ENCODE results near the gene SH2D2A. TPM values are rescaled to one million over a fixed set of nuclear protein-coding genes. Genes with fewer than 3 reads are reported as not detected.

The SH2D2A gene
- total RNA-seq, 1 donor from 2014 or later: 0.20 TPM

GRCh38 chr1:156823210-156823790 is 6.7 kb upstream of the SH2D2A start:
- DNase-seq (ENCODE audit: low read depth, low spot score): no peak

GRCh38 chr1:156822680-156823079 is 6.0 kb upstream of the SH2D2A start:
- no peak for DNase-seq (ENCODE audit: low read depth, low spot score)

GRCh38 chr1:156821801-156822200 is 5.2 kb upstream of the SH2D2A start:
- DNase-seq (ENCODE audit: low read depth, low spot score): no peak

DNA sequence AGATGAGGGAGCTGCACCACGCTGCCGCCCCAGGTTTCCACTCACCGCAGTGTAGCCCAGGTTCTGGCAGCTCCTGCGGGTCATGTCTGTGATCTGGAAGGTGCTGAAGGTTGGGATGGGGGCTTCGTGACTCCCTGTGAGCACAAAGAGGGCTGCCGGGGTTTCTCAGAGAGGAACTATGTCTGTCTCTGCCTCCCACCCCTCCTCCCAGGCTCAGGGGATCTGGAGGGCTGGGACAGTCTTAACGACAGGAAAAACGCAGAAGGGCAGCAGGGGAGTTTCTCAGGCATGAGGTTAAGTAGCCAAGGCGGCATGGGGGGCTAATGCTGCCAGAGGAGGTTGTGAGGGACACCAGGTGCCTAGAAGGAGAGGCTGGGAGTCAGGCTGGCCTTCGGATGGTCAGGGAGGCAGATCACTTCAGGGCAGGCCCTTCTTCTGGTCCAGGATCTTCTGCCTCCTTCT is 656 bp downstream of the SH2D2A start:
- DNase-seq (ENCODE audit: low read depth, low spot score): no peak

- DNase-seq (ENCODE audit: low read depth, low spot score): no peak
Measured at GRCh38 chr1:156815307-156815826, 1.3 kb downstream of the SH2D2A start.

DNA sequence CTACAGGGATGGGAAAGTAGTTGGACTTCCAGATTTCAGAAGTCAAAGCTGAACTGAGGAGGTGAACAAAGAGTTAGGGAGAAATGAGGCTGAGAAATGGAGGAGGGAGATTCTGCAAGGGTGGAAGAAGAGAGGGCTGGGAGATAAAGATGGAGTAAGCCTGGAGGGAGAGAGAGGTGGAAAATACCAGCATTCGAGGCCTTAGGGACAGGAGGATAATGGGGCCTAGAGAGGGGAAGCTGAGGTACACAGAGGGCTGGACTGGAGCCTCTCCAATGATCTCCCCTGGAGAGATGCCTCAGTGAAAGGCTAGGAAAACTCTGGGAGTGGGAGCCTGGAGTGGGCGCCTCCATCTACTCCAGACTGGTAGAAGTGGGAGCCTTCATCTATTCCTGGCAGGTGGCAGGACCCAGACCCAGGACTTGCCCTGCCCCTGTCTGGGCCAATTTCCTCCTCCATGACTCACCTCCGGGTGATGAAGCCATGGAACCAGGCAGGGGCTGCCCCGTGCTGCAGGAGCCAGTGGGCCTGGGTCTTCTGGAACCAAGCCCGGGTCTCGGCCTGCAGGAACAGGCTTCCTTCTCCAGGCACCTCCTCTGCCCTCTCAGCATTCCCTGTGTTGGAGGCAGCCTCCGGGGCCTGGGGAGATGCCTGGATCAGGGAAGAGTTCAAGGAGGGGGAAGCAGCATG is 1.9 kb downstream of the SH2D2A start:
- no peak for DNase-seq (ENCODE audit: low read depth, low spot score)

DNA sequence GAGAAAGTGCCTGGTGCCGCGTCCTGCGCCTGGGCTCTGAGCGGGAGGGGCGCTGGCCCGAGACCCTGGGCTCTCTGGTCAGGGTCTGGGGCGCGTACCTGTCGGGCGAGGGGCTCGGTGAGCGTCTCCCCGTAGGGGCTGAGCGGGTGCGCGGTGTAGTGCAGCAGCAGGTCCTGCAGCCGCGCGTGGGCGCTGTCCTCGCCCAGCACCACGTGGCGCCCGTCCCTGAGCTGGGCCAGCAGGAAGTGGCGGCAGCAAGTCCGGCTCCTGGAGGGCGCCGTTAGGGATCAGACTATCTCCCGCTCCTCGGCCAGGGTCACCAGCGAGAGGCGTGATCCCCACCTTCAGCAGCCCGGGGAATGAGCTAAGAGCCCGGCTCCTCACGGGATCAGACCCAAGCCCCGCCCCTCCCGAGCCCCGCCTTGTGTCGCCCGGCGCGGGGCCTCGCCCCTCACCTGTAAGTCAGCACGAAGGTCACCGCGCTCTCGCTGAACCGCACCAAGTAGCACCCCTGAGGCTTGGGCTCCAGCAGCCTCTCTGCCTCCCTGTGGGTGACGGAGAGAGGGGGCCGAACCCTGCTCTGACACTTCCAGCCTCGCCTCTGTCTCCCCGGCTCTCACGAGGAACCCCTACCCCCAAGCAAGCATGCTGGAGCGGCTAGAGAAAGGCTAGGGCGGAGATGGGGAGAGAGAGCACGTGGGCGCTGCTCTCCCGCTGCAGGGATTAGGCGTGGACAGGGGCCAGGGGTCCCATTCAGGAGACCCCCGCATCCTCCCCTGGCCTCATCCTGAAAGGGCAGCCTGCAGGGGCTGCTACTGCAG is 2.7 kb downstream of the SH2D2A start:
- DNase-seq (ENCODE audit: low read depth, low spot score): no peak

DNA sequence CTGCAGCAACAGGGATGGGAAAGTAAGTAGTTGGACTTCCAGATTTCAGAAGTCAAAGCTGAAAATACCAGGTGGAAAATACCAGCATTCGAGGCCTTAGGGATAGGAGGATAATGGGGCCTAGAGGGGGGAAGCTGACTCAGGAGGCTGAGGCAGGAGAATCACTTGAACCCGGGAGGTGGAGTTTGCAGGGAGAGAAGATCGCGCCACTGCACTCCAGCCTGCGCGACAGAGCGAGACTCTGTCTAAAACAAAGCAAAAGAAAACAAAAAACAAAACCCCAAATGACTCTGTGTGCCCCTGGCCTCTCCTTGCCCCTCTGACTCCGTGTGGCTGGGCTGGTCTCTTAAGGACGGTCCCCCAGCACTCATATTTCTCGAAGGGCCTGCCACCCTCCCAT is 3.4 kb downstream of the SH2D2A start:
- DNase-seq (ENCODE audit: low read depth, low spot score): no peak

GRCh38 chr1:156812293-156812990 is 4.2 kb downstream of the SH2D2A start:
- no peak for DNase-seq (ENCODE audit: low read depth, low spot score)

DNA sequence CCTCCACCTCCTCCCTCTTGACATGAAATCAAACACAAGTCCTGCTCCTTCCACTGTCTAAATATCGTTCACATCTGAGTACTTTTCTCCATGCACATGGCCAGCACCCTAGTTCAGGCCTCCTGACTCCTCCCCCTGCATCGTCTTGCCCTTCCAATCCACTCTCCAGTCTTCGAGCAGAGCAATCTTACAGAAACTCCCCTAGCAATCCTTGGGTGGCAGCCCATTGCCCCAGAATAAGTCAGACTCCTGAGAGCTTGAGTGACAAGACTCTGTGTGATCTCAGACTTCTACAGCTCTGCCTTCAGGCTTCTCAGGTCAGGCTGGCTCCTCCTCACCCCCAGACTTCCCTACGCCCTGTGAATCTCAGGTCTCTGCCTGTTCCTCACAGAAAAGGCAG is 5.5 kb downstream of the SH2D2A start:
- no peak for DNase-seq (ENCODE audit: low read depth, low spot score)

GRCh38 chr1:156809711-156810366 is 6.8 kb downstream of the SH2D2A start:
- no peak for DNase-seq (ENCODE audit: low read depth, low spot score)

GRCh38 chr1:156809281-156809680 is 7.4 kb downstream of the SH2D2A start:
- no peak for DNase-seq (ENCODE audit: low read depth, low spot score)

GRCh38 chr1:156808186-156809030 is 8.2 kb downstream of the SH2D2A start:
- DNase-seq (ENCODE audit: low read depth, low spot score): no peak

GRCh38 chr1:156807627-156808026 is 9.0 kb downstream of the SH2D2A start:
- DNase-seq (ENCODE audit: low read depth, low spot score): no peak

GRCh38 chr1:156806512-156807440 is 9.9 kb downstream of the SH2D2A start:
- no peak for DNase-seq (ENCODE audit: low read depth, low spot score)

DNA sequence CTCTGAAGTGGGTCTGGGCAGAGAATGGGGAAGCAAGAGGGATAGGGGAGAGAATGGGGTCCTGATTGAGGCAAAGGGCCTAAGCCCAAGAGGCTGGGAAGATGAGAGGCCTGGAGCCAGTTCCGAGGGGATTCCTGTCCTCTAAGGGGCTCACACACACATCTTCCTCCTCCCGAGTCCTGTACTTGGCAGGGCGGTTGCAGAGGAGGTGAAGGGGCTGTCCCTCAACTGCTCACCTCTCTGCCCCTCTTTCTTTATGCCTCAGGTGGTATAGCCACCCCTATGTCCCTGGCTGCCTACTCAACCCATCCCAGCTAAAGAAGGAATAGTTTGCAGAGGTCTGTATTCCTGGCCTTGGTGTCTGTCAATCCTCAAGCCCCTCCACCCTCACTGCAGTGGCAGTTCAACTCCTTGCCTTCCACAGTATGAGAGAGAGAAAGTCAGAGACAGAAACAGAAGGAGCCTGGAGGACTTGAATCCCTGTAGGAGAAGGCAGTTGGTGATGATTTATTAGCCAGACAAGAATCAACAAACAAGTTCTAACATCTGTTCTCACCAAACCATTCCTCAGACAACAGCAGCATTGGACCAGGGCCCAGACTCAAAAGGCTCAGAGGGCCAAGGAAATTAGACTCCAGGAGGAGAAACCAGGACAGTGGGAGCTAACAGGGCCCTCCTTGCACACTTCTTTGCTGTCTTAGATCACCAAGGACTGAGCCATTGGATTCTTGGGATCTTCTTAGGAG is 10.7 kb downstream of the SH2D2A start:
- DNase-seq (ENCODE audit: low read depth, low spot score): no peak

GRCh38 chr1:156804572-156805243 is 11.9 kb downstream of the SH2D2A start:
- no peak for DNase-seq (ENCODE audit: low read depth, low spot score)

DNA sequence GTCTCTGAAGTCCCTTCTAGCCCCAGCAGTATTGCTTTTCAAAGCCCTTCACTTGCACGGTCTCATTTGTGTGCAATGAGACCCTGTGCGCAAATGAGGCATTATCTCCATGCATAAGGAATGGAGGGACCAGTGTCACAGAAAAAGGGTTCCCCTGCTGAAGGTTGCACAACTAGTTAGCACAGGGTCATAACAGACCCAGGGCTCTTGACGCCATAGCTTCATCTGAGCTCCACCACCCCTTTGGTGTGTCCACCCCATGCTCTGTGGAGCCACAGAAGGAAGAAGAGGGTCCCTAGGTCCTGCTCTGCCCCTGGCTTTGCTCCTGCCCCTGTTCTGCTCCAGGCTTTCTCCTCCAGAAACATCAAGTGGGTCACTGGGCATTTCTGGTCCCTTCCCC is 12.6 kb downstream of the SH2D2A start:
- DNase-seq (ENCODE audit: low read depth, low spot score): no peak
